Subcutaneous abdominal adipose tissue (tissue), 5 donors: ENCODE measurements around the gene CORIN.

Source experiments
- H3K27ac ChIP-seq: one replicate; pipeline ENCODE4 v1.7.0; 2013; ENCODE audit warnings: low read depth, mild to moderate bottlenecking, inconsistent platforms, low read length, moderate library complexity
- H3K27me3 ChIP-seq, 5 donors: one replicate each; pipeline ENCODE4 v1.7.0; 2013; ENCODE audit warnings: low read length in 5 of 5, inconsistent platforms in 1 of 5; ENCODE audit not compliant: control insufficient read depth in 5 of 5, insufficient read depth in 4 of 5
- H3K36me3 ChIP-seq, 5 donors: one replicate each; pipeline ENCODE4 v1.7.0; 2013; ENCODE audit warnings: low read length in 5 of 5; ENCODE audit not compliant: control insufficient read depth in 5 of 5, insufficient read depth in 5 of 5
- H3K4me1 ChIP-seq, 5 donors: one replicate each; pipeline ENCODE4 v1.7.0; 2013; ENCODE audit warnings: low read length in 5 of 5, mild to moderate bottlenecking in 3 of 5, moderate library complexity in 1 of 5; ENCODE audit not compliant: control insufficient read depth in 5 of 5, insufficient read depth in 5 of 5
- H3K4me3 ChIP-seq, 5 donors: one replicate each; pipeline ENCODE4 v1.7.0; 2013; ENCODE audit warnings: low read length in 5 of 5, low read depth in 1 of 5
- H3K9ac ChIP-seq, 5 donors: one replicate each; pipeline ENCODE4 v1.7.0; 2013; ENCODE audit warnings: low read length in 5 of 5, mild to moderate bottlenecking in 4 of 5, moderate library complexity in 3 of 5
- H3K9me3 ChIP-seq, 5 donors: one replicate each; pipeline ENCODE4 v1.7.0; 2013; ENCODE audit warnings: low read length in 5 of 5; ENCODE audit not compliant: control insufficient read depth in 5 of 5
- donor health status: healthy.
- donor health status: healthy.
- donor health status: healthy.
- donor health status: healthy.
- donor health status: healthy.

Gene CORIN, protein sequence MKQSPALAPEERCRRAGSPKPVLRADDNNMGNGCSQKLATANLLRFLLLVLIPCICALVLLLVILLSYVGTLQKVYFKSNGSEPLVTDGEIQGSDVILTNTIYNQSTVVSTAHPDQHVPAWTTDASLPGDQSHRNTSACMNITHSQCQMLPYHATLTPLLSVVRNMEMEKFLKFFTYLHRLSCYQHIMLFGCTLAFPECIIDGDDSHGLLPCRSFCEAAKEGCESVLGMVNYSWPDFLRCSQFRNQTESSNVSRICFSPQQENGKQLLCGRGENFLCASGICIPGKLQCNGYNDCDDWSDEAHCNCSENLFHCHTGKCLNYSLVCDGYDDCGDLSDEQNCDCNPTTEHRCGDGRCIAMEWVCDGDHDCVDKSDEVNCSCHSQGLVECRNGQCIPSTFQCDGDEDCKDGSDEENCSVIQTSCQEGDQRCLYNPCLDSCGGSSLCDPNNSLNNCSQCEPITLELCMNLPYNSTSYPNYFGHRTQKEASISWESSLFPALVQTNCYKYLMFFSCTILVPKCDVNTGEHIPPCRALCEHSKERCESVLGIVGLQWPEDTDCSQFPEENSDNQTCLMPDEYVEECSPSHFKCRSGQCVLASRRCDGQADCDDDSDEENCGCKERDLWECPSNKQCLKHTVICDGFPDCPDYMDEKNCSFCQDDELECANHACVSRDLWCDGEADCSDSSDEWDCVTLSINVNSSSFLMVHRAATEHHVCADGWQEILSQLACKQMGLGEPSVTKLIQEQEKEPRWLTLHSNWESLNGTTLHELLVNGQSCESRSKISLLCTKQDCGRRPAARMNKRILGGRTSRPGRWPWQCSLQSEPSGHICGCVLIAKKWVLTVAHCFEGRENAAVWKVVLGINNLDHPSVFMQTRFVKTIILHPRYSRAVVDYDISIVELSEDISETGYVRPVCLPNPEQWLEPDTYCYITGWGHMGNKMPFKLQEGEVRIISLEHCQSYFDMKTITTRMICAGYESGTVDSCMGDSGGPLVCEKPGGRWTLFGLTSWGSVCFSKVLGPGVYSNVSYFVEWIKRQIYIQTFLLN

DNA sequence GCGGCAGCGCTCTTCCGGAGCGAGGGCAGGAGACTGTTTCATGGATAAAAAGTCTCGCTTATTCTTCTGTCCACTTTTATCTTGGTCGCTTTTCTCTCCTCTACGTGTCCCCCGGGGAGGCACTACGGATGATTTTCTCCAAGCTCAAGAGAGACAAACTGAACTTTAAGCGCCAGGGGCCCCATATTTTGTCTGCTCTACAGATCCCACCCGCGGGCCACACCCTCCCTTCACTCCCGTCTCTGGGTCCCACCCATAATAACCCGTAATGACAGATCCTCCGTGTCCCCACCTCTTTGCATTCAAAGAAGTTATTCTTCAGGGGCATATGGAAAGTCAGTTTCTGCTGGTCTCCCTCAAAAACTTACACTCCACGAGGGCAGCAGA is at the start of gene CORIN:
Gene CORIN (minus strand): TSS at position 160 of the 387 bp plus-strand sequence. CDS start 118 bp downstream, at position 42.
- no peaks in the 10 kb centered on the region for H3K9me3 ChIP-seq
- H3K27ac ChIP-seq = no peak within 1 kb of the TSS
- peaks cover 0 to 4% (median 0%) of the 10 kb centered on the region in 5 donors for H3K36me3 ChIP-seq
- peak within 1 kb of the TSS in 2 of 5 donors; percentile 57 to 66 for H3K9ac ChIP-seq
- peaks cover 4 to 29% (median 25%) of the 10 kb centered on the region in 5 donors for H3K4me1 ChIP-seq
- H3K4me3 ChIP-seq = peak within 1 kb of the TSS; percentile 40 to 64 (median 61)
- H3K27me3 ChIP-seq = peaks cover 0 to 8% (median 5%) of the 10 kb centered on the region in 5 donors

DNA sequence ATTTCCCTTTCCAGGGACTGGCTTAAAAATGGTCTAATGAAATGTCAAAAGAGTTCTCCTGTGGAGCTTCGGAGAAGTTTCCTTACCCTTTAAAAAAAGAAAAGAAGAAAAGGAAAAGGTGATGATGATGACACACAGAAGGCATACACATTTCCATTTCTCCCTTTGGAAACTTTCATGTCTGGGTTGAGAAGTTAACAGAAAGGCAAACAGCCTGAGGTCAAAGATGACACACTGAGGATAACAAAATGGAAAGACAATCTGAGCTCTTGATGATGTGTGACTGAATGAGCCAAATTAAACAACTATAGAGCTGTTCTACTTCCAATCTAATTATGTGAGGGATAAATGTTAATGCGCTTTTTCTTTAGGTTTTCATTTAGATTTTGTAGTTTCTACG is 44.4 kb upstream of the CORIN start:
- Histone ChIP-seq H3K27me3 (no peaks in the 10 kb centered on the region), H3K4me3 (no peak overlapping the region), H3K27ac (no peak overlapping the region), H3K36me3 (peaks cover 44 to 63% (median 58%) of the 10 kb centered on the region in 5 donors), H3K9ac (no peak overlapping the region), H3K4me1 (no peaks in the 10 kb centered on the region), H3K9me3 (no peaks in the 10 kb centered on the region)

DNA sequence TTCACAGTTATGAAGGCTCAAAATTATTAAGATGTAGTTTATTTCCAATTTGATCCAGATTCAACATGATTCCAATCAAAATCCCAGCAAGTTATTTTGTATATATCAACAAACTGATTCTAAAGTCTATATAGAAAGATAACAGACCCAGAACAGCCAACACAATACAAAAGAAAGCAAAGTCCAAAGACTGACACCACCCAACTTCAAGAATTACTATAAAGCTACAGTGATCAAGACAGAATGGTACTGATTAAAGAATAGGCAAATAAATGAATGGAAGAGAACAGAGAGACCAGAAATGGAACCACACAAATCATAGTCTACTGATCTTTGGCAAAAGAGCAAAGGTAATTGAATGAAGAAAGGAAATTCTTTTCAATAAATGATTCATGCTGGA is 41.6 kb upstream of the CORIN start:
- peaks cover 43 to 67% (median 56%) of the 10 kb centered on the region in 5 donors for H3K36me3 ChIP-seq

GRCh38 chr4:47876784-47877546 is 39.1 kb upstream of the CORIN start:
- Histone ChIP-seq H3K27ac (no peak overlapping the region), H3K27me3 (no peaks in the 10 kb centered on the region), H3K9me3 (peaks cover 0 to 10% (median 0%) of the 10 kb centered on the region in 5 donors), H3K9ac (no peak overlapping the region), H3K4me1 (peaks cover 0 to 4% (median 0%) of the 10 kb centered on the region in 5 donors), H3K4me3 (no peak overlapping the region), H3K36me3 (peaks cover 43 to 66% (median 52%) of the 10 kb centered on the region in 5 donors)

More for the DNA sequence above, 41.6 kb upstream of the CORIN start:
- no peak overlapping the region for H3K27ac ChIP-seq
- H3K27me3 ChIP-seq = no peaks in the 10 kb centered on the region
- H3K4me1 ChIP-seq = peaks cover 0 to 4% (median 0%) of the 10 kb centered on the region in 5 donors
- no peaks in the 10 kb centered on the region for H3K9me3 ChIP-seq
- no peak overlapping the region for H3K9ac ChIP-seq
- no peak overlapping the region for H3K4me3 ChIP-seq

DNA sequence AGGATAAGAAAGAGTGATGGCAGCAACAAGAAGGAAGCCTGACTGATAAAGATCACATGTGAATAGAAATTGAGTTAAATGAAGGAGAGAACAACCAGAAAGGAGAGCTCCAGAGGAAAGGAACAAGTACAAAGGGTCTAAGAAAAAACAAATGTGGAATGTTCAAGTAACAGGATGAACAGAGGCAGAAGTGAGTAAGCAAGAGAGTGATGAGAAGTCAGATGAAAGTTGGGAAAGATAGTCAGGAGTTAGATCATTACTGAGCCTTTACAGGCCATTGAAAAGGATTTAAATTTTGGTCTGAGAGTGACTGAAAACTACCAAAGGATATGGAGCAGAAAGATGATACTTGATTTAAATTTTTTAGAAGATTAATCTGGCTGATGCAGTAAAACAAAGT is 38.4 kb upstream of the CORIN start:
- H3K27me3 ChIP-seq = no peaks in the 10 kb centered on the region
- no peak overlapping the region for H3K9ac ChIP-seq
- H3K4me3 ChIP-seq = no peak overlapping the region
- peaks cover 39 to 62% (median 49%) of the 10 kb centered on the region in 5 donors for H3K36me3 ChIP-seq
- H3K4me1 ChIP-seq = peaks cover 0 to 4% (median 0%) of the 10 kb centered on the region in 5 donors
- H3K9me3 ChIP-seq = peaks cover 0 to 10% (median 0%) of the 10 kb centered on the region in 5 donors
- H3K27ac ChIP-seq = no peak overlapping the region

DNA sequence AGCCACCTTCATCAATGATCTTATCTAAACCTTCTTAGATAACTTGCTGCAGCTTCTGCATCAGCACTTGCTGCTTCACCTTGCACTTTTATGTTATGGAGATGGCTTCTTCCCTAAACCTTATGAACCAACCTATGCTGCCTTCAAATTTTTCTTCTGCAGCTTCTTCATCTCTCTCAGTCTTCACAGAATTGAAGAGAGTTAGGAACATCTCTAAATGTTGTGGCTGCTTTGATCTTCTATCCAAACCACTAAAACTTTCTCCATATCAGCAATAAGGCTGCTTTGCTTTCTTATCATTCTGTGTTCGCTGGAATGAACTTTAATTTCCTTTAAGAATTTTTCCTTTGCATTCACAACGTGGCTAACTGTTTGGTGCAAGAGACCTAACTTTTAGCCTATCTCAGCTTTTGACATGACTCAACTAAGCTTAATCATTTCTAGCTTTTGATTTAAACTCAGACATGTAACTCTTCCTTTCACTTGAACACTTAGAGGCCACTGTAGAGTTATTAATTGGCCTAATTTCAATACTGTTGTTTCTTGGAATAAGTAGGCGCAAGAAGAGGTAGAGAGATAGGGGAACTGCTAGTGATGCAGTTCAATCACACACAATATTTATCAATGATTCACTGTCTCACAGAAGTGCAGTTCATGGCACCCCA is 36.1 kb upstream of the CORIN start:
- H3K4me3 ChIP-seq = no peak overlapping the region
- H3K27ac ChIP-seq = no peak overlapping the region
- H3K4me1 ChIP-seq = peaks cover 0 to 4% (median 0%) of the 10 kb centered on the region in 5 donors
- no peak overlapping the region for H3K9ac ChIP-seq
- no peaks in the 10 kb centered on the region for H3K27me3 ChIP-seq
- peaks cover 39 to 54% (median 48%) of the 10 kb centered on the region in 5 donors for H3K36me3 ChIP-seq
- H3K9me3 ChIP-seq = peaks cover 0 to 10% (median 0%) of the 10 kb centered on the region in 5 donors

GRCh38 chr4:47863486-47863885 is 25.6 kb upstream of the CORIN start:
- no peak overlapping the region for H3K27ac ChIP-seq
- H3K9me3 ChIP-seq = no peaks in the 10 kb centered on the region
- no peak overlapping the region for H3K4me3 ChIP-seq
- no peak overlapping the region for H3K9ac ChIP-seq
- no peaks in the 10 kb centered on the region for H3K4me1 ChIP-seq
- H3K36me3 ChIP-seq = peaks cover 3 to 12% (median 10%) of the 10 kb centered on the region in 5 donors
- no peaks in the 10 kb centered on the region for H3K27me3 ChIP-seq

DNA sequence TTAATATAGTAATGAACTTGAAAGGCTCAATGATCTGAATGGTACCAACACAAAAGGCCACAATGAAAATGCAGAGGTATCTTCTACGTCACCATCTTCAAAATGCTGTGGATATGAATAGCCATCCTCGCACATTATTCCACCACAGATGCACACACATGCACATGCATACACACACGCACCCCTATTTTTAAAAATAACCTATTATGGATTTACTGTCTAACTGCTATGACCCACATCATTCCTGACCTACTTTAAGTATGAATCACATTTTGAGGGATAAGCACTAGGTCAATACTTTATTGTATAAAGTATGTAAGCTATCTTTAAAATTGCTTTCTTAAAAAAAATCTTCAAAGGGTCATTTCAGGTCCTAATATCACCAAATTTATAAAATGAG is 24.4 kb upstream of the CORIN start:
- Histone ChIP-seq H3K4me3 (no peak overlapping the region), H3K9ac (no peak overlapping the region), H3K9me3 (no peaks in the 10 kb centered on the region), H3K27me3 (no peaks in the 10 kb centered on the region), H3K36me3 (peaks cover 3 to 12% (median 5%) of the 10 kb centered on the region in 5 donors), H3K27ac (no peak overlapping the region), H3K4me1 (no peaks in the 10 kb centered on the region)

DNA sequence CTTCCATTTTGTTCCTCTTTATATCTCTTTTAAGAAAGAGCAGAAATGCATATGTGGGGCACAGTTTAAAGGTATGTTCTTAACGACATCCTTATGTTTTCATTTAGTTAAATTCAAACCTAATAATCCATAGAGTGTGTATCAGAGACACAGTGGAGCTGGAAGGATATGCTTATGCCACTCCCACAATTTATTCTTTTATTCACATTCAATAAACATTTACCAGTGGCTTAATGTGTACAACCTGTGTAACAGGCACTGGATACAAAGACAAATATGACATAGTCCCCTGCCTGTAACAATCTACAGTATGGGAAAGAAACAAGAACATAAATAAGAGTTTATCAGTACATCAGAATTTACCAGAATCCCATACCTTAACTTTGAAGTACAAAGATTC is 22.4 kb upstream of the CORIN start:
- Histone ChIP-seq H3K27me3 (no peaks in the 10 kb centered on the region), H3K36me3 (peaks cover 0 to 10% (median 3%) of the 10 kb centered on the region in 5 donors), H3K9ac (no peak overlapping the region), H3K9me3 (no peaks in the 10 kb centered on the region), H3K4me1 (no peaks in the 10 kb centered on the region), H3K27ac (no peak overlapping the region), H3K4me3 (no peak overlapping the region)
